GM23338 (cell line): ENCODE results near the gene DIP2C. TPM values are rescaled to one million over a fixed set of nuclear protein-coding genes. Genes with fewer than 3 reads are reported as not detected.

Source experiments
- ATAC-seq: fragments of 200-7000 bp; cut with Tn5 transposase; 3 replicates; pipeline ENCODE4 v1.9.1; 2020
- DNase-seq: peaks from one replicate; pipeline ENCODE4 v3.0.0-alpha.2; 2015; ENCODE audit warnings: low spot score
- H2AFZ ChIP-seq: fragments of 200-600 bp; sonication (generic); 2 replicates; pipeline ENCODE4 v1.8.0; 2016; ENCODE audit warnings: antibody characterized with exemption, mild to moderate bottlenecking, moderate library complexity
- H3F3A ChIP-seq: fragments of 200-600 bp; sonication (generic); replicated peaks from 2 replicates; pipeline ENCODE4 v1.8.0; 2017; ENCODE audit warnings: antibody characterized with exemption, mixed run types, low read depth
- H3K27ac ChIP-seq: fragments of 200-600 bp; sonication (generic); 2 replicates; pipeline ENCODE4 v1.6.1; 2016; ENCODE audit warnings: low read depth
- H3K27me3 ChIP-seq: fragments of 200-600 bp; sonication (generic); 2 replicates; pipeline ENCODE4 v1.8.0; 2016; ENCODE audit warnings: mild to moderate bottlenecking, mixed run types, moderate library complexity; ENCODE audit not compliant: insufficient read depth
- H3K36me3 ChIP-seq: fragments of 200-600 bp; sonication (generic); 2 replicates; pipeline ENCODE4 v1.8.0; 2016; ENCODE audit warnings: mild to moderate bottlenecking; ENCODE audit not compliant: insufficient read depth
- H3K4me1 ChIP-seq: fragments of 200-600 bp; sonication (generic); 2 replicates; pipeline ENCODE4 v1.8.0; 2016; ENCODE audit warnings: mild to moderate bottlenecking, moderate library complexity; ENCODE audit not compliant: insufficient read depth
- H3K4me2 ChIP-seq: fragments of 200-600 bp; sonication (generic); 2 replicates; pipeline ENCODE4 v1.7.1; 2017; ENCODE audit warnings: mixed run types
- H3K4me3 ChIP-seq: fragments of 200-600 bp; sonication (generic); 2 replicates; pipeline ENCODE4 v1.6.1; 2016; ENCODE audit warnings: mixed run types
- H3K79me2 ChIP-seq: fragments of 200-600 bp; sonication (generic); replicated peaks from 2 replicates; pipeline ENCODE4 v1.8.0; 2017; ENCODE audit warnings: mild to moderate bottlenecking; ENCODE audit not compliant: insufficient read depth
- H3K9me2 ChIP-seq: fragments of 200-600 bp; sonication (generic); 2 replicates; pipeline ENCODE4 v1.8.0; 2017; ENCODE audit not compliant: insufficient read depth
- H4K20me1 ChIP-seq: fragments of 200-600 bp; sonication (generic); replicated peaks from 2 replicates; pipeline ENCODE4 v1.8.0; 2017; ENCODE audit warnings: mild to moderate bottlenecking; ENCODE audit not compliant: insufficient read depth
- H3K27ac Mint-ChIP-seq: 2 replicates; pipeline ENCODE4 v1.8.0; 2020; ENCODE audit warnings: inconsistent platforms, mild to moderate bottlenecking, moderate library complexity, mixed read lengths
- H3K27me3 Mint-ChIP-seq: 3 replicates; pipeline ENCODE4 v1.8.0; 2022; ENCODE audit warnings: low read depth, mild to moderate bottlenecking, moderate library complexity, mixed read lengths, inconsistent platforms; ENCODE audit not compliant: insufficient read depth, poor library complexity
- H3K36me3 Mint-ChIP-seq: 3 replicates; pipeline ENCODE4 v1.8.0; 2021; ENCODE audit warnings: low read depth, mild to moderate bottlenecking, inconsistent platforms, moderate library complexity, mixed read lengths
- H3K4me1 Mint-ChIP-seq: 3 replicates; pipeline ENCODE4 v1.8.0; 2020; ENCODE audit warnings: mild to moderate bottlenecking, inconsistent platforms, mixed read lengths
- H3K4me3 Mint-ChIP-seq: 3 replicates; pipeline ENCODE4 v1.8.0; 2021; ENCODE audit warnings: moderate library complexity, mild to moderate bottlenecking, inconsistent platforms, mixed read lengths
- H3K9me3 Mint-ChIP-seq: 3 replicates; pipeline ENCODE4 v1.8.0; 2020; ENCODE audit warnings: moderate library complexity, mild to moderate bottlenecking, inconsistent platforms, mixed read lengths
- CREB1 ChIP-seq: fragments of 250-450 bp; sonication (Bioruptor Pico); IDR thresholded peaks from 2 replicates; pipeline ENCODE4 v1.5.0; 2020; ENCODE audit warnings: low read depth, mild to moderate bottlenecking, moderate library complexity
- CTCF ChIP-seq, 2 experiments: fragments of 200-600 bp in 1 of 2; sonication (generic) in 1 of 2; conservative IDR thresholded peaks; 2 replicates each; pipeline versions ENCODE4 v1.5.1 to v1.6.1; 2016 to 2017; ENCODE audit warnings: antibody characterized with exemption in 2 of 2, low read depth in 2 of 2, mild to moderate bottlenecking in 2 of 2, moderate library complexity in 1 of 2
- EZH2 ChIP-seq: fragments of 200-600 bp; sonication (generic); IDR thresholded peaks from one replicate; pipeline ENCODE4 v1.8.0; 2017; ENCODE audit warnings: antibody characterized with exemption, mild to moderate bottlenecking, low read depth; ENCODE audit not compliant: unreplicated experiment
- EZH2phosphoT487 ChIP-seq: fragments of 200-600 bp; sonication (generic); IDR thresholded peaks from one replicate; pipeline ENCODE4 v1.8.1; 2018; ENCODE audit warnings: antibody characterized with exemption; ENCODE audit not compliant: unreplicated experiment
- STAT1 ChIP-seq: IDR thresholded peaks from one replicate; pipeline ENCODE4 v1.6.1; 2016; ENCODE audit warnings: antibody characterized with exemption; ENCODE audit not compliant: unreplicated experiment
- ZNF114 ChIP-seq: fragments of 250-450 bp; sonication (Bioruptor Pico); IDR thresholded peaks from 2 replicates; pipeline ENCODE4 v1.5.0; 2020; ENCODE audit warnings: mild to moderate bottlenecking, moderate library complexity
- ZNF331 ChIP-seq: fragments of 250-450 bp; sonication (Bioruptor Pico); IDR thresholded peaks from 2 replicates; pipeline ENCODE4 v1.5.0; 2020; ENCODE audit warnings: low read depth, mild to moderate bottlenecking, moderate library complexity
- polyA plus RNA-seq: library from polyadenylated mRNA; unstranded; fragments of >200 nt; fragmentation: Nextera tagmentation; extraction: Ambion mirVana; gene quantifications from 2 replicates; pipeline ENCODE4 v1.2.1, GENCODE V29; 2016
- total RNA-seq: library from RNA; depleted of rRNA; stranded (reverse); fragments of >200 nt; shearing (Covaris generic); gene quantifications from 2 replicates; pipeline ENCODE4 v1.2.3, GENCODE V29; 2014
- TF ChIP-seq, protein P1 (sequence below): IDR thresholded peaks from 2 replicates; pipeline ENCODE4 v1.6.1; 2016; ENCODE audit warnings: antibody characterized with exemption
- TF ChIP-seq, protein P2 (sequence below): fragments of 250-450 bp; sonication (Bioruptor Pico); IDR thresholded peaks from 2 replicates; pipeline ENCODE4 v1.5.0; 2020; ENCODE audit warnings: mild to moderate bottlenecking, moderate library complexity

The DIP2C gene
- total and polyA plus RNA-seq, 2 experiments from 2014 or later: 5.1 to 7.7 TPM

DNA sequence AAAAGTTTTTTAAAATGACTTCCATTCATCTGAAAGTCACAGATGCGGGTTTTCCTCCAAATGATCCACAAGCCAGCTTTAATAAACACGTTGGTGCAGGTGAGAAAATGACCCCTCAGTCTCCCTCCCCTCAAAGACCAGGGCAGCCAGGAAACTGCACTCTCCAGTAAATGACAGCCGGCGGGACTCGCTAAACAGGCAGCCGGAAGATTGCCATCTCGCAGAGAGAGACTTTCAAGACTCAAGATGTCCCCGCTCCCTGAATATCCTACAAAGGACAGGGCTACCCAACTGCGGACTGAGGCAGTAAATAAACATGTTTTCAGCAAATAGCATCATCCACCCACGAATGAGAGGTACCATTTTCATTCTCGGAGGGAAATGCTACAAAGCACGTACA is 116.8 kb downstream of the DIP2C start (continued):
- TF ChIP-seq ZNF331 (CRISPR knock-in tag) (no peak), ZNF114 (CRISPR knock-in tag) (no peak), EZH2phosphoT487 (no peak), EZH2 (no peak)
- TF ChIP-seq, protein P1, sequence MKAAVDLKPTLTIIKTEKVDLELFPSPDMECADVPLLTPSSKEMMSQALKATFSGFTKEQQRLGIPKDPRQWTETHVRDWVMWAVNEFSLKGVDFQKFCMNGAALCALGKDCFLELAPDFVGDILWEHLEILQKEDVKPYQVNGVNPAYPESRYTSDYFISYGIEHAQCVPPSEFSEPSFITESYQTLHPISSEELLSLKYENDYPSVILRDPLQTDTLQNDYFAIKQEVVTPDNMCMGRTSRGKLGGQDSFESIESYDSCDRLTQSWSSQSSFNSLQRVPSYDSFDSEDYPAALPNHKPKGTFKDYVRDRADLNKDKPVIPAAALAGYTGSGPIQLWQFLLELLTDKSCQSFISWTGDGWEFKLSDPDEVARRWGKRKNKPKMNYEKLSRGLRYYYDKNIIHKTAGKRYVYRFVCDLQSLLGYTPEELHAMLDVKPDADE: no peak

GRCh38 chr10:571688-572451 is 117.6 kb downstream of the DIP2C start:
- Histone ChIP-seq H3K27me3 (no peaks in the 10 kb centered on the region), H2AFZ (no peak overlapping the region), H3K27ac (no peak overlapping the region), H3K36me3 (no peaks in the 10 kb centered on the region), H3K4me1 (0 out of 2 replicates have a peak, but pooled peaks cover 8% of the 10 kb centered on the region), H4K20me1 (peaks cover 14% of the 10 kb centered on the region; the same call in 1 of the 2 replicates), H3K9me2 (no peaks in the 10 kb centered on the region), H3K79me2 (peaks cover 36% of the 10 kb centered on the region), H3F3A (no peaks in the 10 kb centered on the region), H3K4me2 (no peak overlapping the region), H3K4me3 (no peak overlapping the region)
- DNase-seq (no peak), ATAC-seq (no peak)
- Mint-ChIP-seq H3K4me3 (no peak overlapping the region), H3K9me3 (peaks cover 5% of the 10 kb centered on the region; the same call in 1 of the 3 replicates), H3K27ac (no peak overlapping the region), H3K27me3 (peaks cover 4% of the 10 kb centered on the region), H3K4me1 (peaks cover 33% of the 10 kb centered on the region), H3K36me3 (no peaks in the 10 kb centered on the region)
- TF ChIP-seq, protein P2, sequence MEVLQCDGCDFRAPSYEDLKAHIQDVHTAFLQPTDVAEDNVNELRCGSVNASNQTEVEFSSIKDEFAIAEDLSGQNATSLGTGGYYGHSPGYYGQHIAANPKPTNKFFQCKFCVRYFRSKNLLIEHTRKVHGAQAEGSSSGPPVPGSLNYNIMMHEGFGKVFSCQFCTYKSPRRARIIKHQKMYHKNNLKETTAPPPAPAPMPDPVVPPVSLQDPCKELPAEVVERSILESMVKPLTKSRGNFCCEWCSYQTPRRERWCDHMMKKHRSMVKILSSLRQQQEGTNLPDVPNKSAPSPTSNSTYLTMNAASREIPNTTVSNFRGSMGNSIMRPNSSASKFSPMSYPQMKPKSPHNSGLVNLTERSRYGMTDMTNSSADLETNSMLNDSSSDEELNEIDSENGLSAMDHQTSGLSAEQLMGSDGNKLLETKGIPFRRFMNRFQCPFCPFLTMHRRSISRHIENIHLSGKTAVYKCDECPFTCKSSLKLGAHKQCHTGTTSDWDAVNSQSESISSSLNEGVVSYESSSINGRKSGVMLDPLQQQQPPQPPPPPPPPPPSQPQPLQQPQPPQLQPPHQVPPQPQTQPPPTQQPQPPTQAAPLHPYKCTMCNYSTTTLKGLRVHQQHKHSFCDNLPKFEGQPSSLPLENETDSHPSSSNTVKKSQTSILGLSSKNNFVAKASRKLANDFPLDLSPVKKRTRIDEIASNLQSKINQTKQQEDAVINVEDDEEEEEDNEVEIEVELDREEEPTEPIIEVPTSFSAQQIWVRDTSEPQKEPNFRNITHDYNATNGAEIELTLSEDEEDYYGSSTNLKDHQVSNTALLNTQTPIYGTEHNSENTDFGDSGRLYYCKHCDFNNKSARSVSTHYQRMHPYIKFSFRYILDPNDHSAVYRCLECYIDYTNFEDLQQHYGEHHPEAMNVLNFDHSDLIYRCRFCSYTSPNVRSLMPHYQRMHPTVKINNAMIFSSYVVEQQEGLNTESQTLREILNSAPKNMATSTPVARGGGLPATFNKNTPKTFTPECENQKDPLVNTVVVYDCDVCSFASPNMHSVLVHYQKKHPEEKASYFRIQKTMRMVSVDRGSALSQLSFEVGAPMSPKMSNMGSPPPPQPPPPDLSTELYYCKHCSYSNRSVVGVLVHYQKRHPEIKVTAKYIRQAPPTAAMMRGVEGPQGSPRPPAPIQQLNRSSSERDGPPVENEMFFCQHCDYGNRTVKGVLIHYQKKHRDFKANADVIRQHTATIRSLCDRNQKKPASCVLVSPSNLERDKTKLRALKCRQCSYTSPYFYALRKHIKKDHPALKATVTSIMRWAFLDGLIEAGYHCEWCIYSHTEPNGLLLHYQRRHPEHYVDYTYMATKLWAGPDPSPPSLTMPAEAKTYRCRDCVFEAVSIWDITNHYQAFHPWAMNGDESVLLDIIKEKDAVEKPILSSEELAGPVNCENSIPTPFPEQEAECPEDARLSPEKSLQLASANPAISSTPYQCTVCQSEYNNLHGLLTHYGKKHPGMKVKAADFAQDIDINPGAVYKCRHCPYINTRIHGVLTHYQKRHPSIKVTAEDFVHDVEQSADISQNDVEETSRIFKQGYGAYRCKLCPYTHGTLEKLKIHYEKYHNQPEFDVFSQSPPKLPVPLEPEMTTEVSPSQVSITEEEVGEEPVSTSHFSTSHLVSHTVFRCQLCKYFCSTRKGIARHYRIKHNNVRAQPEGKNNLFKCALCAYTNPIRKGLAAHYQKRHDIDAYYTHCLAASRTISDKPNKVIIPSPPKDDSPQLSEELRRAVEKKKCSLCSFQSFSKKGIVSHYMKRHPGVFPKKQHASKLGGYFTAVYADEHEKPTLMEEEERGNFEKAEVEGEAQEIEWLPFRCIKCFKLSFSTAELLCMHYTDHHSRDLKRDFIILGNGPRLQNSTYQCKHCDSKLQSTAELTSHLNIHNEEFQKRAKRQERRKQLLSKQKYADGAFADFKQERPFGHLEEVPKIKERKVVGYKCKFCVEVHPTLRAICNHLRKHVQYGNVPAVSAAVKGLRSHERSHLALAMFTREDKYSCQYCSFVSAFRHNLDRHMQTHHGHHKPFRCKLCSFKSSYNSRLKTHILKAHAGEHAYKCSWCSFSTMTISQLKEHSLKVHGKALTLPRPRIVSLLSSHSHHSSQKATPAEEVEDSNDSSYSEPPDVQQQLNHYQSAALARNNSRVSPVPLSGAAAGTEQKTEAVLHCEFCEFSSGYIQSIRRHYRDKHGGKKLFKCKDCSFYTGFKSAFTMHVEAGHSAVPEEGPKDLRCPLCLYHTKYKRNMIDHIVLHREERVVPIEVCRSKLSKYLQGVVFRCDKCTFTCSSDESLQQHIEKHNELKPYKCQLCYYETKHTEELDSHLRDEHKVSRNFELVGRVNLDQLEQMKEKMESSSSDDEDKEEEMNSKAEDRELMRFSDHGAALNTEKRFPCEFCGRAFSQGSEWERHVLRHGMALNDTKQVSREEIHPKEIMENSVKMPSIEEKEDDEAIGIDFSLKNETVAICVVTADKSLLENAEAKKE: no peak
- no peak for TF ChIP-seq STAT1
- TF ChIP-seq EZH2phosphoT487: no peak
- TF ChIP-seq, protein P1: no peak
- no peak for TF ChIP-seq CREB1 (CRISPR knock-in tag)
- TF ChIP-seq CTCF (conservative IDR thresholded peaks at IDR 0.05; ENCODE audit: low read depth in 2 of 2): no peak
- no peak for TF ChIP-seq ZNF114 (CRISPR knock-in tag)
- TF ChIP-seq ZNF331 (CRISPR knock-in tag): no peak
